HG02763 (cell line): ENCODE results near the gene MEIS2.

Source experiments
- ATAC-seq: cut with Tn5 transposase; IDR thresholded peaks from one replicate; pipeline ENCODE4 v1.9.1; 2021; ENCODE audit warnings: mild to moderate bottlenecking, moderate library complexity; ENCODE audit not compliant: unreplicated experiment

Gene MEIS2

DNA sequence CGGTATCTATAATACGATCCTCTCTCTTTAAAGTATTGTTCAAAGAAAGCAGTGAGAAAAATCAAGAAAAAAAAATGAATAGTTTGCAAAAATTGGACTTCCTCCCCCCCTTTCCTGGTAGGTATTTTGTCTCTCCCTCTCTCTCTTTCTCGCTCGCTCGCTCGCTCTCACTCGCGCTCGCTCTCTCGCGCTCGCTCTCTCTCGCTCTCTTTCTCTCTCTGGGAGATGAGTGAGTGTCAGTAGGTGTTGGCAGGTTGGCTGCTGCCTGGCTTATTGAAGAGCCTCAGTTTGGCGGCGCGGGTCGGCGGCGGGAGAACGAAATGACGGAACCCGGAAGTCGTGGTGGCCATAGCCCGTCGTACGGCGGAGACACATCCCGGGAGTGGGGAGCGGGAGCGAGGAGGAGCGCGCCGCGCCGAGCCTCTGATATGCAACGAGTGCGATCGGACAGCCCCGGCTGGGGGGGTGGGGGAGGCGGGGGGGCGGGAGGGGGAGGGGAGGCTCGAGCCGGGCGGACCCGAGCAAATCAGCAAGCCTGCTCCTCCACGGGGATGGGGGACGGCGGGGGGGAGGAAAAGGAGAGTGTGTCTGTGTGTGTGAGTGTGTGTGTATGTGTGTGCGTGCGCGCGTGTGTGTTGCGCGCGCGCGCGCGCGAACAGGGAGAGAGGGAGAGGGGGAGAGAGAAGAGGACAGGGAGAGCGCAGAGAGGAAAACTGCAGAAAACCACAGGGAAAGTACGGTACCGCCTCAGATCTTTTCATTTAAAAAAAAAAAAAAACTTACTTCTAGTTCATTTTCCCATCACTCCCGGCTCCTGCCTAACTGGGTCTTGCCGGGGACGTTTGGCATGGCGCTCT, at the start of gene MEIS2:
TSS of gene MEIS2 (minus strand) at position 441 of the 857 bp plus-strand sequence. CDS start 1,083 bp downstream, outside the sequence.
- ATAC-seq = no peak

DNA sequence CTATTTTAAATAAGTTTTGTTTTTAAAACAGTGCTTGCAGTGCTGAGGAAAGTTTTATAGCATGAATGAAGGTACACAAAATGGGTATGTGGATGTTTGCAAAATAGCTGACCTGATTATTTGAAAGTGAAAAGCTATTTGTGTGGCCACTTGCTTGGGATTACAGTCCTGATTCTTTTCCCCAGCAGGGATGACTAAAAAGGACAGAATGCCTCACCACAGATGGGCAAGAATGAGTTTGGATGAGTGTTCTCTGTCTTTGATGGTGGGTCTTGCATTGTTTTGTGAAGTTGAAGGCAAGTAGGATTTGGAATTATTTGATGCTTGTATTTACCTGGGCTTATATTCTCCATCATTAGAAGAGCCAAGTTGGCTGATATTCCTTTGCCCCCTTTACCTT, 48.8 kb upstream of the MEIS2 start:
- no peak for ATAC-seq

DNA sequence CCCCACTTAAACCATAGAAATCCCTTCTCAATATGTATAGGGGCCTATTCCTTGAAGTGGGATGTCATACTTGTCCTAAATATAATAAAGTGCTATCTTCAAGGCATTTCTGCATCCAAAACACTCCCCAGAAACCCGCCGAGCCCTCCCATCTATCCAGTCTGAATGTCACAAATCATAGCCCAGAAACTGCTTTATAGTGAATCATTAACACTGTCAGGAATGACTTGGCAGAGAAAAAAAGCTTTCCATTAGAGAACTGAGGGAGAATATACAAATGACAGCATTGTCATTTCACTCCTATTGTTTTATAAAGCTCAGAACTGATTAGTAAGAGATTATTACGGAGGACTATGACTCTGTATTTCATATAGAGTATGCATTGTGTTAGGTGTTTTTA, 48.4 kb upstream of the MEIS2 start:
- no peak for ATAC-seq

DNA sequence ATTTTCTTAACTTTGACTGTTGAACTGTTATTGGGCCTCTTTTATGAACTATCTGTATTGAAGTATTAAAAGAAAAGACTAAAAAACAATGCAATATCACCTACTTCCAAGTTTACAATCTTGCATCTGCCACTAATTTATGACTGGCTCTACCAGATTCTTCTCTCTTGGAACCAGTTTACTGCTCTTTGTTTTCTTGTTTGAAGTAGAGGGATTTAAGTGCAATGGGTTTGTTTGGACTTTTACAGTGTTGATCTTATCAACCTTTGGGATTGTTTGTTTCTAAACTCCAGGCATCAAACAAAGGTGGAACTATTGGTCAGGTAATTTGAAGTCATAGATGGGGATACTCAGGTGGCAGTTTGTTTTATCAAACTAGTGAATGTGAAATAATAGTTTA, 43.0 kb upstream of the MEIS2 start:
- ATAC-seq = no peak

DNA sequence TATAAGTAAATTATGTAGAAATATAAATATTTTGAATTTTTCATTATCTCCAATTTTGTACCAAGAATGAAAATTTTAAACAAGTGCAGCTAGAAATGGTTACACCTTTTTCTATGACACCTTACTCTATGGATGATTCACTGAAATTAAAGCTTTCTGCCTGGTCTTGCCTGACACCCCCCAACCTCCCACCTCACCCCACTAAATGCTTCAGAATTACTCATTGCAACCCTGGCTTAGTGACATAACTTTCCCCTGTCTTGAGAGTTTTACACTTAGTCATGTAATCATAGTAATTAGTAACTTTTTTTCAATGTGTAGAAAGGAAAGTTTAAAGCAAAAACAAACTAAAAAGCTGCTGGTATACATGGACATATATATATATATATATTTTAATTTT, 42.0 kb upstream of the MEIS2 start:
- ATAC-seq = no peak

DNA sequence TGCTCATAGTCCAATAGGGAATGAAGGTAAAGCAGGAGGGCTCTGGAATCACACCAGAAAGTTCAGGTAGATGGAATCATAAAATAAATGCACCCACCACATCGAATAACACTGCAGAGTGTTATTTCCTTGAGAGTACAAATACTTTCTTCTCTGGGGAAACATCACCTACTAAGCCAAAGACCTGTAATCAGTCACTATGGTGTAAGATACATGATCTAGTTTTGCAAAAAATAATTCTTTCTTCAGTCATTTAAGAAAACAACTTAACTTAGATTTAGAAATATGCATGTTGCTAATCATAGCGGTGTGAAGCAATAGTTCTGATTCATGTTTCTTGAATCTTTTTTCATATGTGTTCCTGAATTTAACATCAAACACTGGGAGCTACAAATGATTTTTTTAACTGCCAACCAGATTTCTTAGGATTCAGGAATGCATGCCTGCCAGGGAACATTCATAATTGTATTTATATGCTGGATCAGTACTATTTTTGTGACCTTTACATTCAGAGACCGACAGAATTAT, 40.2 kb upstream of the MEIS2 start:
- no peak for ATAC-seq

DNA sequence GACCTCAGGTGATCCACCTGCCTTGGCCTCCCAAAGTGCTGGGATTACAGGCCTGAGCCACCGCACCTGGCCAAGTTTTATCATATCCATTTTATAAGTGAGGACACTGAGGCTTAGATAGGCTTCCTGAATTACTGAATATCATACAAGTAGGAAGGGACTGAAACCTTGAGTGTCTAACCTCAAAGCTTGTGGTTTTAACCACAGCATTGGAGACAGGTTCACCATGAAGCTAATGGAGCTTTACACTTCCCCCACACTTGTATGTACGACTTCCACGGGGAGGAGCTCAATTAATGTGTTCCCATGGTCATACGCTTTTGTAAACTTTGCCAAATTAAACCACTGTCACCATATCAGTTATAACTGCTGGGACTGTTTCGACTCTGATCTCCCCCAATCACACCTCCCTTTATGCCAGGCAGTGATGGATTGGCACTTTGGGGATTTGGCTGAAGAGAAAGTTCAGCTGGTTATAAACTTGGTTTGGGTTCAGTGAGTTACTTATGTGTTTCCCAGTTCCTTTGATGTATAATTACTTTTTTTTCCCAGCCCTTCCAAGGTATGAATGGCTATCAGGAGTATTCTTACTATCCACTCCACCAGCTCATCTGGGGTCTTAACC, 38.4 kb upstream of the MEIS2 start:
- ATAC-seq = no peak

DNA sequence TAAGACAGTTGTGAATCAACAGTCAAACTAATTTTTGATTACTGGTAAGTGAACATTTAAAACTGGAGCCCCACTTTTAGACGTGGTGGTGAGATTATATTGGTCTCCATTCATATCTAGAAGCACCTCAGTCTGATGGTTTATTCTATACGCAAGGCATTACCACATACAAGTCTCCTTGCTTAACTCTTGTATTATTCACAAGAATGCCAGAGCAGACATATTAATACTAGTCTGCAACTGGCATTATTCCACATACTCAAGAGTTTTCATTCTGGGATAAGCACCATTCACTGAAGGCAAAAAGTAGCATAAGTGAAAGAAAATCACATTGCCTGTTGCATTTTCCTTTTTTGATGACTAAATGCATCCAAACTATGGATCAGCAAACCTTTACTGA, 36.9 kb upstream of the MEIS2 start:
- no peak for ATAC-seq

DNA sequence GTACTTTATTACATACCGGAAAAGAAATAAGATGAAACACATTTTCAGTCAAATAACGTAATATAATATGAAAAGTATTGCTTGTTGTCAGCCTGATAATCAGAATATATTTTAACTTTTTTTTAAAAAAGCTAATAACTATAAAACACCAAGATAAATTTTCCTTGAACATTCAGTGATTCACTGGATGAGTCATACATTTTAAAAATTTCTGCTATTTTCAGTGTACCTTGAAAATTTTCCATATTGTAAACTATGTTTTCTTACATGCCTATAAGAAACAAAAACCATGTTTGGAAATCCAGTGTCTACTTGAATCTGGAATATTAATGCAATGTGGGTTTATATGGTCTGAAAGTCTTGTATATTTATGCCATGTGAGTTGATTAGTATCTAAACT, 36.3 kb upstream of the MEIS2 start:
- no peak for ATAC-seq

DNA sequence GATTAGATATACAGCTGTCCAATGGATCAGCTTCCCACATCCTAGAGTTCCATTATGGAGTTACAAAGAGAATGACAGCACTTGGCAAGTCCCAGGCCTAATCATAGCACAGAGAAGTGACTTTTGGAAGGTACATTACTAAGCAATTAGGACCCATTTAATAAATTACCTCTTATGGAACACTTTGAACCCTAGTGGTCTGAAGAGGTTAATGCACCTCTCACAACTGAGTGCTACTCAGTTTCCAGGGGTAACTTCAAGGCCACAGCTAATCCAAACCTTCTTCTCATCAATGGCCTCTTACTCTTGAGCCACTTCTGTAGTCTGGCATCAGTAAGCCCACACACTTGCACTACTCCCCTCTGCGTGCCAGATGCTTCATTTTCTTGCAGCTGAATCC, 34.9 kb upstream of the MEIS2 start:
- ATAC-seq = peak; percentile 58

DNA sequence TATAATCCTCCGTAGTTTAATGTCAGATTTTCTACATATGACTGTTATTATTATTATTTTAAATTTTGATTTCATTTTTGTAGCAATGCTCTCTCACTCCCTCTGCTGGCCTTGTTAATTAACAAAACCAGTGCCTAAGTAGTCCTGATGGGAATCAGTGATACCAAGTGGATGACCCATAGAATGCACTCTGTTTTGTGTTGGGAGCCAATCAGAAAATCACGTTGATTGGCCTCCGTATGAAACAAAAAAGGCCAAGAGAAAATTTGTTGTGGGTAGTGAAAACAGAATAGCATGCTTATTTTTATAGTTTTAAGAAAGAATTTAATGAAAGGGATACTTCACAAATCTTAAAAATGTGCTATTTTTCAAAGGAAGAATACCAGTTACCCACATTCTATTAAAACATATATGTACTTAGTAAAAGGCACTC, 34.4 kb upstream of the MEIS2 start:
- peak; percentile 60 for ATAC-seq

DNA sequence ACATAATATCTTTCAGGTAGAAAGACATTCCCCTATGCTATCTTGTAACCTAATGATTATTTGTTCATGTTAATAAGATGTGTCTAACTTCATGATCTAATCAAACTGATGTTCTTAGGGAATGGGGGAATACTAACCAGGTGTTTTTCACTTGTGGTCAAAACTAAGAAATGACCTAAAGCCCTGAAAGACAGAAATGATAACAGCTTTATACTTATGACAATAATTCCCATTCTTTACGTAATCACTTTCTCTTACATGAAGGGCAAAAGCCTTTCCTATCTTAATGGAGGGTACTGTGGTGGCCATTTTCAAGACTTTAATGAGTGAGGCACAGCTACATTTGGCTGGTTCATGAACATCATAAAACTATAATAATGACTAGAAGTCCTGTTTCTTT, 33.9 kb upstream of the MEIS2 start:
- ATAC-seq = no peak

DNA sequence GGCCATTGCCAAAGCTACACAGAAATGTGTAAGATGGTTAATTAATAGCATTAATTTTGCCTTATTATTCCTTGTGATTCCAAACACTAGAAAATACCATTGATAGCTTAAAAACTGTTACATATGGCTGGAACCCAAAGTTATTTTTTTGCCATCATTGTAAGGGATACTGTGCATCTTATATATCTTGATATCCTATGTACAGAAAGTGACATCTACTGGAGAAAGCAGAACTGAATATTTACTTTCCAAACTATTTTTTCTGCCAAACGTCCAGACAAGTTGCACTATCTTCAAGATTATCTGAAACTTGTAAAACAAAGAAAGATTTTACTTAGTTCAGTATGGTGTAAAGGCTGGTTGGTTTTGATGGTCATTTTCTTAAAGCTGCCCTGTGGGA, 33.3 kb upstream of the MEIS2 start:
- no peak for ATAC-seq

DNA sequence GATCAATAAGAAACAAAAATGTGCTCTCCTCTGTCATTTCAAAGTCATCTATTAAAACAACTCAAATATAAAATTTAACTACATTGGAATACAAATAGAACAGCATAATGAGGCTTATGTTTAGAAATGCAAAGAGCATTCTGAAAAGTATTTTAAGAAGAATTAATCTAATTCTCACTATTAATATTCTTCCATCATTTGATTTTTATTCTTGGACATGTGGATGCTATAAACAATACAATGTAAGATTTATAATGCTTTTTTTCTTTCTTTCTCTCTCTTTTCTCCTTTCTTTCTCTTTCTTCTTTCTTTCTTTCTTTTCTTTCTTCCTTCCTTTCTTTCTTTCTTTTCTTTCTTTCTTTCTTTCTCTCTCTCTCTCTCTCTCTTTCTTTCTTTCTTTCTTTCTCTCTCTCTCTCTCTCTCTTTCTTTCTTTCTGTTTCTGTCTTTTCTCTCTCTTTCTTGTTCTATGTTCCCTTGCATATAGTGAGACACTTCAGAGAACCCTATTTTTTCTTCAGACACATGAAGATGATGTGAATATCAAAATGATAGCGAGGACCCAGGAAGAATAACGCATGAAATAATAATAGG, 32.6 kb upstream of the MEIS2 start:
- no peak for ATAC-seq

DNA sequence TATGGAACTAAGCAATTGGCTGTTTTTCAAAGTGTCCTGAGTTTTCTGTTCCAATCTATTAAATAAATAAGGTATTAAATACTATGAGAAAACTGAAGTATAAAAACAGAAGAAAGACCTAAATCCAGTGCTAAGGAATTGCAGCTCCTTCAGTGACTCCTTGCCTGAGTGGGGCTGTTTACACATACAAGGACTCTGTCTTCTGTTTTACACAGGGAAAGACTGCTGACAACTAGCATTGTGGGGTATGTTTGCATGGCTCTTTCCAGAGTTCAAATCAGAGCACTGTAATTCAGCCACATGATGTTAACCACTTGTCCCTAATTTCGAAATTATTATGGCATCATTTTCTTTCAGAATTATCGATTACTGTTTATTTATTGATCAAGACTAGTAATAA, 31.3 kb upstream of the MEIS2 start:
- ATAC-seq = no peak

DNA sequence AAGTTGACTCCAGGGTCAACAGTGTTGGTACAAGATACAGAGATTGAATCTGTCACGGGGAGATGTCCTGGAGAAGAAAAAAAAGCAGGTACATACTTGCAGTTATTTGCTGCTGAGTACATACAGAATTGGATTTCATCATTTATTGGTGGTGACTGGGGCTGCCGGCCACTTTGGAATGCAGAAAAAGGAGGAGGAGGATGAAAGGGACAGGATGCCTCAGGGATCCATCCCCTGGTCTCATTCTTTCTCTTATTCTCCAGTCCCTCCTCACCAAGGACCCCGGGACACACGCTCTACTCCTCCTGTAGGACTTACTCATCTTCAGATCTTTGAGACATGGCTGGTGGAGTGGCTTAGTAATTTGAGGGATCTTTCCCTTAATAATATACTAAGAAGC, 30.0 kb upstream of the MEIS2 start:
- ATAC-seq = no peak

DNA sequence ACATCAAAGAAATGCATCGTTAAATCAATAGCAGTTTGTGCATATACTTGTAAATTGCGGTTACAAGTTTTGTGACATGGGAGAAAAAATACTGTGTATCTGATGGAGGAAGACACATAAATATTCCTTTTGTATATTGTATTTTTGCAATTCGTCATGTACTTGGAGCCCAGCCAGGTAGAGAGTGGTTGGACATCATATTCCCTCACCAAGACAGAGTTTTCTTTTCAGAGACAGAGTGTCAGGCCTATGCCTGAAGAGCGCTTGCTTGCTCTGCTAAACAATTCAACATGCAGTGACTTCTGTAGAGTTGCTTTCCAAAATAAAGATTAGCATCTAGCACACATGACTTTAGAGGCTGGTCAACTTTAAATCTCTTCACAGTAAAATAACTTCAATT, 24.8 kb upstream of the MEIS2 start:
- no peak for ATAC-seq

DNA sequence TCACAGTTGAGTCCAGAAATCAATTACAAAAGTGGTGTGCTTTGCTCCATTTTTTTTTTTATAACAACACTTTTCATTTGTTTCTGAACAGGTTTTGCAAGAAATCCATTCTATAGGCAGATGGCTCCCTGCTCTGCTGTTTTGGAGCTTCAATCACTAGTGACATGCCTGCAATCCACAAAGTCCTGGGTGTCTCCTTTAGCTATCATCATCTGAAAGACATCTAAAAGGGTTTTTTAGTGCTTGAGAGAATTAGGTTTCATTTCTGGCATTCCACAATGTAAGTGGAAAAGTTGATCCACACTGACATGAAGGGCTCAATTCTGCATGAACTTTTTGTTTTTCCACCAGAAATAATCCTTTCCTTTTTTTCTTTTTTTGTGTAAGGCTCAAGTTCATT, 24.0 kb upstream of the MEIS2 start:
- ATAC-seq = no peak

DNA sequence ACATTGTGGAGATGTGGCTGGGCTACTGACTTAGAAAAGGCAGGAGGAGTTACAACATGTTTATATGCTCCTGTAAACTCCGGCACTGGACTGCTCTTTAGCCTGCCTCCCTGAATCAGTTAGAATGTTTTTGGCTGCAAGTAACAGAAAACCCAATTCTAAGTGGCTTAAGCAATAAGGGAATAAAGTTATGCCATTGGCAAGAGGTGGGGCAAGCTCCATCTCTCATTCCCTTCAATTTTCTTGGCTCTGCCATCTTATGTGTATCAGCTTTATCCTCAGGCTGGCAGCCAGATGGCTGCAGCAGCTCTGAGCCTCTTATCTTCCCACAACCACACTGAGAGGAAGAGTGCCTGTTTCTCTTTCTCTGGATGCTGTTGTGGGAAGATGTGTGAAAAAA, 22.4 kb upstream of the MEIS2 start:
- no peak for ATAC-seq

DNA sequence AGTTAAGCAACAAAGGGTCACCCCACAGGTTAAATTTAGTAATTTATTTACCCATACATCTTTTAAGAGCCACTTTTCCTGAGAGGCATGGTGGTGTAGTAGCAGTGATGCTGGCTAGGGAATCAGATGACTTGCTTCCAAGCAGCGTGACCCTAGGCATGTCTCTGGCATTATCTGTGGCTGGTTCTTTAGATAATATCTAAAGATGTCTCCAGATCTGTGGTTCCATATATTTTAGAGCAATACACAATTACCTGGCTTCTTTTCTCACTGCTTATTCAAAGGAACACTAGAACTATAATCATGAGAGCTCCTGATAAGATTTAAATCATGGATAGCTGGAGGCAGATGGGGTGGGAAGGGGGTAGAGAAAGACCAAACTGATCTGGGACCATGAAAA, 21.1 kb upstream of the MEIS2 start:
- ATAC-seq = no peak

DNA sequence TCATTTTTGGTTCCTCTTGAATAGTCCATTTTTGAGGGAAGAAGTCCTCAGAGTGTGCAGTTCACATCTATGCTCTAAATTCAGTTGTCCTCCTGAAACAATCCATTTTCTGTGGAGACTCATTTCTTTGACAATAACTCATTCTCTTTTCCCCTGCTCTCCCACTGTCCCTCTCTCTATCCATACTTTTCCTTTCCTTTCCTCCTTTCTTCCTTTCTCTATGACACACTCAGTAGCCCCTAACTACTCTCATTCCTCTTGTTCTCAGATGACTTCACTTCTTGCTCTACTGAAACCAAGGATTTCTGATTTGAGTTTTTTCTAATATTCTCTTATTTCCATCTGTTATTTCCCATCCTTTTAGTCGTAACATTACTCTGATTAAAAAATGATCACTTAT, 16.7 kb upstream of the MEIS2 start:
- no peak for ATAC-seq

DNA sequence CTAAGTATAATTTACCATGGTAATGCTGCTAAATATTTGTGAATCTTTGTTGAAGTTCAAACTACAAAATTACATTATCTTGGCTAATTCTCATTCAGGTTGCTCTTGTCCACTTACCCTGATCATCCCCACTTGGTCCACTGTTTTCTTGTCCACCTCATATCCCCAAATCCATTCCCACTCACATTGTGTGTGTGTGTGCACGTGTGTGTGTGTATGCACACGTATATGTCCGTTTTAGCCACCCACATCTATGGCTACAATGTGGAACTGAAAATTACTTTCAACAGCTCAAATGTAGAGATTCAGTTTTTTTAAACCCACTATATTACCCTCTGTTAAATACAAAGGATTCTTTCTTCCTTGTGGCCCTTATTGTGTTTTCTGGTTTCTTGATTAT, 15.2 kb upstream of the MEIS2 start:
- ATAC-seq = no peak
